GM21825 (cell line): ENCODE results near the gene ENPP3.

Experiments
- ATAC-seq: cut with Tn5 transposase; IDR thresholded peaks from one replicate; pipeline ENCODE4 v1.9.1; 2021; ENCODE audit warnings: mild to moderate bottlenecking, moderate library complexity; ENCODE audit not compliant: unreplicated experiment

ENPP3 gene

GRCh38 chr6:131642565-131642964, 5.5 kb downstream of the ENPP3 start:
- no peak for ATAC-seq

- no peak for ATAC-seq
Measured at GRCh38 chr6:131642987-131643611, 6.0 kb downstream of the ENPP3 start.

- ATAC-seq = no peak
Measured at GRCh38 chr6:131643855-131644460, 6.9 kb downstream of the ENPP3 start.

GRCh38 chr6:131644921-131645320, 7.8 kb downstream of the ENPP3 start:
- no peak for ATAC-seq

- no peak for ATAC-seq
Measured at GRCh38 chr6:131645846-131646245, 8.7 kb downstream of the ENPP3 start.

- ATAC-seq = no peak
Measured at GRCh38 chr6:131646249-131646670, 9.2 kb downstream of the ENPP3 start.

GRCh38 chr6:131651782-131652181, 14.7 kb downstream of the ENPP3 start:
- no peak for ATAC-seq

GRCh38 chr6:131652472-131652871, 15.4 kb downstream of the ENPP3 start:
- no peak for ATAC-seq

- ATAC-seq = no peak
Measured at GRCh38 chr6:131654326-131654725, 17.2 kb downstream of the ENPP3 start.

- ATAC-seq = no peak
Measured at GRCh38 chr6:131655387-131655786, 18.3 kb downstream of the ENPP3 start.

- ATAC-seq = no peak
Measured at GRCh38 chr6:131655951-131656350, 18.8 kb downstream of the ENPP3 start.

- no peak for ATAC-seq
Measured at GRCh38 chr6:131656667-131657066, 19.6 kb downstream of the ENPP3 start.

- ATAC-seq = no peak
Measured at GRCh38 chr6:131657222-131657621, 20.1 kb downstream of the ENPP3 start.

- ATAC-seq = no peak
Measured at GRCh38 chr6:131657630-131658111, 20.6 kb downstream of the ENPP3 start.

- no peak for ATAC-seq
Measured at GRCh38 chr6:131658287-131658686, 21.2 kb downstream of the ENPP3 start.

- ATAC-seq = no peak
Measured at GRCh38 chr6:131660195-131660594, 23.1 kb downstream of the ENPP3 start.

- no peak for ATAC-seq
Measured at GRCh38 chr6:131663578-131664165, 26.6 kb downstream of the ENPP3 start.

- no peak for ATAC-seq
Measured at GRCh38 chr6:131669891-131670290, 32.8 kb downstream of the ENPP3 start.

- ATAC-seq = no peak
Measured at GRCh38 chr6:131673184-131673583, 36.1 kb downstream of the ENPP3 start.

- no peak for ATAC-seq
Measured at GRCh38 chr6:131678442-131678841, 41.3 kb downstream of the ENPP3 start.

GRCh38 chr6:131680868-131681267, 43.8 kb downstream of the ENPP3 start:
- ATAC-seq = no peak

- ATAC-seq = no peak
Measured at GRCh38 chr6:131681585-131681984, 44.5 kb downstream of the ENPP3 start.
